Rectal smooth muscle tissue (tissue), 1 donor: ENCODE measurements around the gene DENND1A.

ENCODE experiments used
- H3K27ac ChIP-seq: one replicate; pipeline ENCODE4 v1.7.0; 2013; ENCODE audit warnings: low read depth, low read length, inconsistent platforms
- H3K27me3 ChIP-seq: one replicate; pipeline ENCODE4 v1.7.0; 2013; ENCODE audit warnings: low read length; ENCODE audit not compliant: control insufficient read depth, insufficient read depth
- H3K36me3 ChIP-seq: one replicate; pipeline ENCODE4 v1.7.0; 2013; ENCODE audit warnings: low read length; ENCODE audit not compliant: control insufficient read depth, insufficient read depth
- H3K4me1 ChIP-seq: one replicate; pipeline ENCODE4 v1.7.0; 2013; ENCODE audit warnings: low read length; ENCODE audit not compliant: control insufficient read depth, insufficient read depth
- H3K4me3 ChIP-seq: one replicate; pipeline ENCODE4 v1.7.0; 2013; ENCODE audit warnings: low read length
- H3K9ac ChIP-seq: one replicate; pipeline ENCODE4 v1.7.0; 2013; ENCODE audit warnings: low read length

The DENND1A gene

DNA sequence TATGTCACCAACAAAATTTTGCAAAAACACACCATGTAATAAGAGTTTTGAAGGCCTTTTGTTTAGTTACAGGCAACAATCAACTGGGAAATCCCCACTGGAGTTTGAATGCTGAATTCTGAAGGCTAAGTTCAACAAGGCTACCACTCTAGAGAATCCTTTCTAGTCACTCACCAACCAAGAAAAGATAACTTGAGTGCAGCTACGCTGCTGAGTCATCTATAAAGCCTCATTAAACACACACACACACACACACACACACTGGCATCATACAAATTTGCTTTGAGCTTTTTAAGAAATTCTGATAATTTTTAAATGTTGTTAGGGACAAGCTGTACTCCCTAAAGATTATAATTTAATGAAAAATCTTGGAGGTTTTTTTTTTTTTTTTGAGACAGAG lies 219.6 kb downstream of the DENND1A start:
- Histone ChIP-seq H3K27ac (no peak overlapping the region), H3K4me1 (no peaks in the 10 kb centered on the region), H3K27me3 (no peaks in the 10 kb centered on the region), H3K4me3 (no peak overlapping the region), H3K36me3 (no peaks in the 10 kb centered on the region), H3K9ac (no peak overlapping the region)

DNA sequence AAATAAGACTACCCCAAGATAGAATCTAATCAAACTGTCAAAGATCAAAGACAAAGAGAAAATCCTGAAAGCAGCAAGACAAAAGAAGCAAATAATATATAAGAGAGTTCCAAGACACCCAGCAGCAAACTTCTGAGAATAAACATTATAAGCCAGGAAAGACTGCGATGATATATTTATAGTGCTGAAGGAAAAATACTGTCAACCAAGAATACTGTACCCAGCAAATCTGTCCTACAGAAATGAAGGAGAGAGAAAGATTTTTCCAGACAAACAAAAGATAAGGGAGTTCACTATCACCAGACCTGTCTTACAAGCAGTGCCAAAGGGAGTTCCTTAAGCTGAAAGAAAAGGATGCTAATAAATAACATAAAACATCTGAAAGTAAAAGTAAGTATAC lies 227.4 kb downstream of the DENND1A start:
- no peaks in the 10 kb centered on the region for H3K4me1 ChIP-seq
- H3K9ac ChIP-seq, result no peak overlapping the region
- no peaks in the 10 kb centered on the region for H3K36me3 ChIP-seq
- H3K27me3 ChIP-seq, result no peaks in the 10 kb centered on the region
- H3K4me3 ChIP-seq, result no peak overlapping the region
- H3K27ac ChIP-seq, result no peak overlapping the region

DNA sequence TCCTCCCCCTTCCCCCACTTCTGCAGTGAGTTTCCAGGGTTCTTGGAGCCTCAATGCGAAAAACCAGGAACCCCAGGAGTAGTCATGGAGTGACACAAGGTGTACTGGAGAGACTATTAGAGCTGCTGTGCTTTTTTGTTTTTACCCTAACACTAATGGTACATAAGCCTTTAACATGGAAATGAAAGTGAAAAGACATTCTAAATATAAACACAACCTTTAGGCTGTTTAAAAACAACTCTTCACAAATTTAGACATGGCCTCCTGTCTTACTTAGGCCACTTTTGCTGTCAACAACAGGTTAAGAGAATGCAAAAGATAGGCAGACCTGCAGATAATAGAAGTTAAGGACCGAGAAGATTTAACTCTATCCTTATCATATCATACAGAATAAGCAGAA lies 232.2 kb downstream of the DENND1A start:
- no peak overlapping the region for H3K4me3 ChIP-seq
- H3K9ac ChIP-seq, result no peak overlapping the region
- H3K4me1 ChIP-seq, result no peaks in the 10 kb centered on the region
- no peaks in the 10 kb centered on the region for H3K27me3 ChIP-seq
- no peaks in the 10 kb centered on the region for H3K36me3 ChIP-seq
- no peak overlapping the region for H3K27ac ChIP-seq

DNA sequence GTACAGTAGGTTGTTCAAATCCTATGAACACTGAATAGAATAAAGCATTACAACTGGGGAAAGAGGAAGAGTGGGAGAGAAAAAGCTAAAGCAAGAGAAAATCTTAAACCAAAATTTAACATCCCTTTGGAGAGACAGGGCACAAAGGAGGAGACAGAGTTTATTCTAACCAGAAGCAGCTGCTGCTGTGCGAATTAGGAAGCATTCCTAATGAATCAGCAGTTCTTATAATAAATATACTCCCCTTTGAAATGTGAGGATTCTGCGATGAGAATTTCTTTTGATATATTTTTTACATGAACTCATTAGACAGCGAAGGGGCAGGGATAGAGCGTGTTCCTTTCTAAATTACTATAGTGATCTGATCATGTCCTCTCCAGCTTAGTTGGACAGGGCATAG lies 233.4 kb downstream of the DENND1A start:
- no peak overlapping the region for H3K9ac ChIP-seq
- no peaks in the 10 kb centered on the region for H3K36me3 ChIP-seq
- H3K4me3 ChIP-seq, result no peak overlapping the region
- H3K4me1 ChIP-seq, result no peaks in the 10 kb centered on the region
- no peaks in the 10 kb centered on the region for H3K27me3 ChIP-seq
- no peak overlapping the region for H3K27ac ChIP-seq

DNA sequence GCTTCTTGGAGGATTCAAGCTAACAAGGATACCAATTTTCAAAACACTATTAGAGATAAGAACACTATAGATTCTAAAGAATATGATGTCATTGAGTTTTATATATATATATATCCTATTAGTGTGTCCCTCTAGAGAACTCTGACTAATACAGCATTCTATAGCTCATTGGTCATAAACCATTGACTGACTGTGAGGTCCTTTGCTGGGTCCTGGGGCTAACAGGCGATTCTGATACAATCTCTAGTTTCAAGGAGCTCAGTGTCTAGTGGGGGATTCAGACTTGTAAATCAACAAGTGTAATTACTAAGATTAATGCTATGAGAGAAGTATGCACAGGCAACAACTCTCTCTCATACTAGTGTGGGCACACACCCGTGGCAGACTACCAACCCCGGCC lies 234.5 kb downstream of the DENND1A start:
- H3K4me3 ChIP-seq, result no peak overlapping the region
- no peak overlapping the region for H3K27ac ChIP-seq
- H3K36me3 ChIP-seq, result no peaks in the 10 kb centered on the region
- H3K9ac ChIP-seq, result no peak overlapping the region
- no peaks in the 10 kb centered on the region for H3K4me1 ChIP-seq
- H3K27me3 ChIP-seq, result no peaks in the 10 kb centered on the region

DNA sequence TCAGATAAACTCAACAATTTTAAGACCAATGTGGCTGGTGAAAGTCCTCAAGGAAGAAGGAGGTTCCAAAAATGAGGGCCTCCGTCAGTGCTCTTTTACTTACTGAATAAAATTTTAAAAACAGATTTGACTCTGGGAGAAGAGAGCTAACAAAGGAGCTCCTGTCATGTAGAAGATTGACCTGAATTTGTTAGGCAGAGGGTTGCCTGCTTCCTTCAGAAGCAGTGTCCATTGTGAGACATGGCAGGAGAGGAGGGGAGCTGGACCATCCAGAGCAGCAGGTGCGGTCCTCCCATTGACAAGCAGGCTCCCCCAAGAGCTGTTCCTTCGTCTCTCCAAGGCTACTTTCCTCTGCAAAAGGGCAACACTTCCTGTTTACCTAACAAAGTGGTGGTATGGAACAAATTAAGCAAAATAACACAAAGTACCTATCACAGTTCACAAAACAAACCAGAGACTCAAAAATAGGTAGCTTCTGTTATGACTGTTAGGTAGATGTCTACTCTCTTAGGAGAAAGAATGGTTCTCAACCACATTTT lies 238.1 kb downstream of the DENND1A start:
- Histone ChIP-seq H3K27me3 (no peaks in the 10 kb centered on the region), H3K4me3 (no peak overlapping the region), H3K9ac (no peak overlapping the region), H3K4me1 (peaks cover under 1% of the 10 kb centered on the region), H3K27ac (no peak overlapping the region), H3K36me3 (no peaks in the 10 kb centered on the region)

DNA sequence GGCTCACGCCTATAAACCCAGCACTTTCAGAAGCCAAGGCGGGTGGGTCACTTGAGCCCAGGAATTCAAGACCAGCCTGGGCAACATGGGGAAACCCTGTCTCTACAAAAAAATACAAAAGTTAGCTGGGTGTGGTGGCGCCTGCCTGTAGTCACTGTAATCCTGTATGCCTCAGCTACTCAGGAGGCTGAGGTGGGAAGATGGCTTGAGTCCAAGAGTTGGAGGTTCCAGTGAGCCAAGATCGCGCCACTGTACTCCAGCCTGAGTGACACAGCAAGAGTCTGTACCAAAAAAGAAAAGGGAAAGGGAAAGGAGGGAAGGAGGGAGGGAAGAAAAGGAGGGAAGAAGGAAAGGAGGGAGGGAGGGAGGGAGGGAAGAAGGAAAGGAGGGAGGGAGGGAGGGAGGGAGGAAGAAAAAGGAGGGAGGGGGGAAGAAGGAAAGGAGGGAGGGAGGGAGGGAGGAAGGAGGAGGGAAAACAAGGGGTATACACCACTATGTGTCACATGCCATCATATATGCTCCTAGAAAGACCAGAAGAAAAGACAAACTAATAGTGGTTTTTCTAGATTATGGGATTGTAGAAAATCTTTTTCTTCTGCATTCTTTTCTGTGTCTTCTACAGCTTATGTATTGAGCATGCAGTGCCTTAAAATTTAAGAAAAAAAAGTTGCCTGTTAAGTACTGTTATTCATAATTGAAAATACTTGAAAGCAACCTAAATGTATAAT lies 240.1 kb downstream of the DENND1A start:
- Histone ChIP-seq H3K9ac (no peak overlapping the region), H3K27ac (no peak overlapping the region), H3K4me1 (peaks cover 7% of the 10 kb centered on the region), H3K36me3 (no peaks in the 10 kb centered on the region), H3K4me3 (no peak overlapping the region), H3K27me3 (no peaks in the 10 kb centered on the region)

DNA sequence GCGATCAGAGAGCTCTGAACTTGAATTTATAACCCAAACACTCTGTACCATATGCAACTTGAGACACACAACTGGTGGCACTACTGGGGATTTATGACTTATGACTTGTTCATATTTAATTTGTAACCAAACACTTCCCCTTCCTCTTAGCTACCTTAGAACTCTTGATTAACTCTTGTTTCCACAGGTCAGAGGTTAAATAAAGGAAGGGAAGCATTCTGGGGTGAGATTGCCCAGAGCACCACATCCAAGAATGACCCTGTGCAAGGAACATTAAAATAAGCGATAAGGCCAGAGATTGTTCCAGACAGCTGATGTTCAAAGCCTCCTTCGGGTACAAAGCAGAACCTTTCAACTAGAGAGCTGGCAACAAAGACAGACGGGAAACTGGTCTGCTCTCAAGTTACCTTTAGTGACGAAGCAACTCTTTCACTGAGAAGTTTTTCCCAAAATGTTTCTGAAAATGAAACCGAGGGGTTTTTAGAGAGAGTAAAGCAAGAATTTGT lies 242.6 kb downstream of the DENND1A start:
- Histone ChIP-seq H3K27me3 (no peaks in the 10 kb centered on the region), H3K4me1 (peaks cover 7% of the 10 kb centered on the region), H3K4me3 (no peak overlapping the region), H3K36me3 (no peaks in the 10 kb centered on the region), H3K9ac (no peak overlapping the region), H3K27ac (no peak overlapping the region)

DNA sequence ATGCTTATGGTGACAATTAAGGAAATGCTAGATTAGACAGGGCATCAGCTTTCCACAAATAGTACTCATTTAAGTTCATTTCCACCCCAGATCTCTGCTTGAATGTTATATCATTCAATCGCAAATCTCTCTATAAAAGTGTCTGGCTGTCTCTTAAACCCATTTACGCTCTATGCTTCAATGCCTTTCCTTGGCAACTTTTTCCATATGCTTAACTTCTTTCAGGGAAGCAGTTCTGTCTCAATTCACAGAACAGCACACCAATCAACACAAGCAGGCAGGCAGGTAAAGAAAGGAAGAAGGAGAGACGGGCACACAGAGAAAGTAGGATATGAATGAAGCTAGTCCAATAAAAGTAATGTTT lies 243.1 kb downstream of the DENND1A start:
- Histone ChIP-seq H3K9ac (no peak overlapping the region), H3K4me3 (no peak overlapping the region), H3K36me3 (no peaks in the 10 kb centered on the region), H3K27ac (no peak overlapping the region), H3K4me1 (peaks cover 7% of the 10 kb centered on the region), H3K27me3 (no peaks in the 10 kb centered on the region)

DNA sequence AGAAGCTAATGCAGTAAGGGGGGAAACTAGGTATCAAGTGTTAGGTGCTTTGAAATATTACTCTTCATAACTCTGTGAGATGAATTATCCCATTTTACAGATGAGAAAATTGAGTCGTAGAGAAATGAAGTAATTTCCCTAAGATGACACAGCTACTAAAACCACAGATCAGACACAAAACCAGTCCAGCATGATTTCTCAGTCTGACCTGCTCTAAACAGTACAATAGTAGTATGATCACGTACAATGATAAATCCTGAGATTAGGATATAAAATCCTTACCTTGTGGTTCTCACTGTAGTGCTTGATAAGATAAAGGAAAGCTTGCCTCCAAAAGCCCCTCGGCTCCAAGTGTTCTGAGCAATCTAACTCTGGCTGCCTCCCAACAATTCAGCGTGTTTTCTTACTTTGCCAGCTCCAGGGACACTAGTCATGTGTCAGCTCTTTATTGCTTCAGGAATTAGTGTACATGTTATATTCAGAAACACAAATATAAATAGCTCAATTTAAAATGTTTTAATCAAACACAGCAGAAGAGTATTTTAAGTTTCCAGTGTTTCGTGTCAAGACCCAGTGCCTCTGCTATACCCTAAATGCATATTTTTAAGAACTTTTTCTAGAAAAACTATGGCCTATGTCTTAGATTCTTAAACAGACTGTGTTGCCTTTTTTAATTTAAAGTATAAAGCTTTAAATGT lies 243.6 kb downstream of the DENND1A start:
- Histone ChIP-seq H3K36me3 (no peaks in the 10 kb centered on the region), H3K27me3 (no peaks in the 10 kb centered on the region), H3K4me1 (peaks cover 7% of the 10 kb centered on the region), H3K4me3 (no peak overlapping the region), H3K9ac (no peak overlapping the region), H3K27ac (no peak overlapping the region)

DNA sequence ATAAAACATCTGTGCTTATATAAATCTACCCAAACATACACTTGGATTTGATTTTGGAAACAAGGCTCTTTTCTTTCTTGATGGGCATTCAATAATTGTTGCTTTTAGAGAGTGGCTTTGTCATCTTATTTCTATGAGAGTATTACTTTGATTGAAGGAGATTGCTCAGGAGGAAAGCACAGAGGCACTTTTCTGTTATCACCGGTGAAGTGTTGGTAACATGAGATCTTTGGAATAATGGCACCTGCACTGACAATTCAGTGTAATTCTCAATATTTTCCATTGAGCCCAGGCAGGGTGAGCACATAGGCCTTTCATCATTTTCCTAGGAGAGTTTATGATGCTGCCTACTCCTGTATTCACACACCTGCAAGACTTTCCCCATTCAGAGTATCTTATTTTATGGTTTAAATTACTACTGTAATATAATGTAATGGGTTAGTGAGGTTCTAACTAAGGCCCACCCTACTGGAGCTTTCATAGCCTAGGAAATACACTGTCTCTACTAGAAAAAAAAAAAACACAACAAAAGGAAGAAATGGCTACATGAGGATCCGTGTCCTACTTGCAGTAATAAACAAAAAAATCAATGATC lies 244.3 kb downstream of the DENND1A start:
- no peak overlapping the region for H3K9ac ChIP-seq
- peaks cover 7% of the 10 kb centered on the region for H3K4me1 ChIP-seq
- no peak overlapping the region for H3K27ac ChIP-seq
- no peaks in the 10 kb centered on the region for H3K36me3 ChIP-seq
- no peaks in the 10 kb centered on the region for H3K27me3 ChIP-seq
- no peak overlapping the region for H3K4me3 ChIP-seq

DNA sequence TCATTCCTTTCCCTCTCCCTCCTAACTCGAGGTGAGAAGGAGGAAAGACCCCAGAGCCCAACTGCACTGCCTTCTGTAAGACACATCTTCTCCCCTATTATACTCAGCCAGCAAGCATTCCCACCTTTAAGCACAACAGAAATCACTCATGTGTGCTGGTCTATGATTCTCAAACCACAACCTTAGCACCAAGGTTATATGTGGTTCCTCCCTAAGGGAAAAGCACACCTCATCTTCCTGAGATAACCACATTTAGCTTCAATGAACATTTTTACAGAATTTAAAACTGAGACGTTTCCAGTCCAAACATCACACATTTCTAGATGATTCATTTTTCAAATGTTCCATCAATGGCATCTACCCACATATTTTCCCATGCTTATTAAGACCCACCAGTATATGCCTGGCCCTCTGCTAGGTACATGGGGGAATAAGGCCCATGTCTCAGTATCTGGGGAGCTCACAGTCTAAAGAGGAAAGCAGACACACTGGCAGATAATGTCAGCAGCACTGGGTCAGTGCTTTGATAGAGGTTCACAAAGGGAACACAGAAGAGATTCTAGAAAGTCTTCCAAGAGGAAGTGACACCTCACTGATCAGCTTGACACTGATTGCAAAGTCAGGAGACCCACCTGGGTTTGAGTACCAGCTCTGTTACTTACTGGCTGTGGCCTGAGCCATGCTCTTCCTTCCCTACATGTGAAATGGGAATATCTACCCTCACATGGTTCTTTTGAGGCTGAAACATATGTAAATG lies 245.4 kb downstream of the DENND1A start:
- Histone ChIP-seq H3K36me3 (no peaks in the 10 kb centered on the region), H3K27ac (no peak overlapping the region), H3K4me1 (peaks cover 7% of the 10 kb centered on the region)

More for the DNA sequence above, 245.4 kb downstream of the DENND1A start:
- Histone ChIP-seq H3K27me3 (no peaks in the 10 kb centered on the region), H3K4me3 (no peak overlapping the region), H3K9ac (no peak overlapping the region)
